ENCODE data around the gene CCDC43.

- TF ChIP-seq CTCF (conservative IDR thresholded peaks at IDR 0.05; ENCODE audit: low read depth, low read length) (no peak), EZH2 (IDR thresholded peaks at IDR 0.05; ENCODE audit: low read length, unreplicated experiment) (no peak), EZH2phosphoT487 (IDR thresholded peaks at IDR 0.05; ENCODE audit: borderline replicate concordance, low read length) (no peak)
Observed at GRCh38 chr17:44719444-44719843, 29.9 kb upstream of the CCDC43 start.

Measured in PC-3 (cell line).